Measurements from ENCODE around the gene TMEM72.

Gene TMEM72

DNA sequence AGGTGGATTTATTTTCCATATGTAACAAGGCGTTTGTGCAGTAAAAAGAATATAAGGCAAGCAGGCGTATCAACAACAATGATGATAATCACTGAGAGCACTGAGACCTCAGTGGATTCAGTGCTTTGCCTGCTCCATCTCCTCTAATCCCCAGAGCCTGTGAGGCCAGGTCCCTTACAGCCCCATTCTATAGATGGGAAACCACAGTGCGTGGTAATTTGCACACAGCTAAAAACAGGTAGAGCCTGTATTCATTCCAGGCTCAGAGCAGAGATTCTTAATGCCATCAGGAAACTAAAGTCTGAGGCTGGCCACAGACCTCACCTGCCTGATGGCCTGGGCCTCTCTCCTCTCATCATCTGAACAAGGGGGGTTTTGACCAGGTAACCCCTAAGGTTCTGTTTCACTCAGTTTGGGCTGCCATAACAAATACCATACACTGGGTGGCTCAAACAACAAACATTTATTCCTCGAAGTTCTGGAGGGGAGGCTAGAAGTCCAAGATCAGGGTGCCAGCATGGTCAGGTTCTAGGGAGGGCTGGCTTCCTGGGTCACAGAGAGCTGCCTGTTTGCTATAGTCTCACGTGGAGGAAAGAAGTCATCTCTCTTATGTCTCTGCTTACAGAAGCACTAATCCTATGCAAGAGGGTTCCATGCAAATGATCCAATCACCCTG lies 38.1 kb downstream of the TMEM72 start:
- DNase-seq (ENCODE audit: insufficient read length, low spot score) (no peak), FAIRE-seq (peak; percentile 60)

DNA sequence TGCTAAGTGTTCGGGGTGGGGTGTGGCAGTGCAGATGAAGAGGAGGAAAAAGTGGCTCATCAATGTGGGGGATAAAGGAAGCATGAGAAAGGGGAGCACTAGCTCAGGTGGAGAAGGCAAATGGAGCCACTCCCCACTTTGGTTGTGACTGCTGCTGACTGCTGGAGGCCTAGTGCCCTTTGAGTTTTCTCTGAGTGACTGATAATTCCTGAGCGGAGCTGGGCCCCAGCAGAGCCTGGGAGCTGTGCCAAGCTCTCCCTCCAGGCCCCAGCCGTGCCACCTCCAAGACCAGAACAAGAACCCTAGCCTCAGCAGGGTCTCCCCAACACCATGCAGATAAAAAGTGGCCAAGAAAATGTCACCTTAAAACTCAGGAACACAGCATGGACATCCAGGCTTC lies 38.8 kb downstream of the TMEM72 start:
- no peak for FAIRE-seq
- no peak for TF ChIP-seq PAX5 (IDR thresholded peaks at IDR 0.05; ENCODE audit: insufficient read depth, low read length, severe bottlenecking)
- TF ChIP-seq POLR2A (IDR thresholded peaks at IDR 0.05; ENCODE audit: low read depth, low read length) = no peak
- TF ChIP-seq TAF1 (IDR thresholded peaks at IDR 0.05; ENCODE audit: low read depth, low read length) = no peak

More for the DNA sequence above, 38.1 kb downstream of the TMEM72 start:
- TF ChIP-seq PAX5 (IDR thresholded peaks at IDR 0.05; ENCODE audit: insufficient read depth, low read length, severe bottlenecking) (no peak), POLR2A (IDR thresholded peaks at IDR 0.05; ENCODE audit: low read depth, low read length) (no peak), SPI1 (IDR thresholded peaks at IDR 0.05; ENCODE audit: low read depth, low read length) (no peak), POLR2AphosphoS5 (IDR thresholded peaks at IDR 0.05; ENCODE audit: low read depth, low read length) (no peak), TAF1 (IDR thresholded peaks at IDR 0.05; ENCODE audit: low read depth, low read length) (no peak)

DNA sequence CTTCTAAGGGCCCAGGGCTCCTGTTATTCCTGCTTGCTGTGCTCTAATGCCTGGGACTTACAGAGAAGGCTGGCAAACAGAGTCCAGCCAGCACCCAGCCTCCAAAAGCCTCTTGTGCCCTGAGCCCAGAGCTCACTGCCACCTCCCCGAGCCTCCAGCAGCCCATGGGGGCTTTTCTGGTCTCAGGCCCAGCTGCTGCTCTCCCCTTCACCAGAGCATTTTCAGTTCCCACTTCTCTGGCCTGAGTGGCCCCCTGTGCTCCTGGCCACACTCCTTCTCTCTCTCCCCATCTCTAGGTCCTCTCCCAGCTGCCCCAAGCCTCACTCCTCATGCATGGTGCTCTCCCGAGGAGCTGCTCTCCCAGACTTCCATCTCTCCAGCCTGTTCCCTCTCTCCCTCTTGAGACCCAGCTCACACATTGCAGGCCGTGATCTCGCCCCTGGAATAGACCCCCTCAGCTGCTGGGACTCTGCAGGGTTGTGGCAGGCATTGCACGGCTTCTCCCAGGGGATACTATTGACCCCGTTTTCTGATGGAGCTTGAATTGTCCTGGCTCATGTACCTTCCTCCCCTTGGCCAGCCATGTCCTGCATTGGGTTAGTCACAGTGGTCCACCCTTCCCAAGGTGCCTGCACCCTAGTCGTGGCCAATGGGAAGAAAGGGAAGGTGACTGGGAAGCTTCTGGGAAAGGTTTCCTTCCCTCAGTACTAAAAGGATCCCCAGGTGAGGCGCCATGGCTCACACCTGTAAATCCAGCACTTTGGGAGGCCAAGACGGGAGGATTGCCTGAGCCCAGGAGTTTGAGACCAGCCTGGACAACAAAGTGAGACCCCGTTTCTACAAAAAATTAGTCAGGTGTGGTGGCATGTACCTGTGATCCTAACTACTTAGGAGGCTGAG lies 39.4 kb downstream of the TMEM72 start:
- DNase-seq (ENCODE audit: insufficient read length, low spot score) (no peak), FAIRE-seq (no peak)
- no peak for TF ChIP-seq TAF1 (IDR thresholded peaks at IDR 0.05; ENCODE audit: low read depth, low read length)
- TF ChIP-seq SPI1 (IDR thresholded peaks at IDR 0.05; ENCODE audit: low read depth, low read length) = peak; percentile 81

More for the DNA sequence above, 38.8 kb downstream of the TMEM72 start:
- DNase-seq (ENCODE audit: insufficient read length, low spot score) = no peak

DNA sequence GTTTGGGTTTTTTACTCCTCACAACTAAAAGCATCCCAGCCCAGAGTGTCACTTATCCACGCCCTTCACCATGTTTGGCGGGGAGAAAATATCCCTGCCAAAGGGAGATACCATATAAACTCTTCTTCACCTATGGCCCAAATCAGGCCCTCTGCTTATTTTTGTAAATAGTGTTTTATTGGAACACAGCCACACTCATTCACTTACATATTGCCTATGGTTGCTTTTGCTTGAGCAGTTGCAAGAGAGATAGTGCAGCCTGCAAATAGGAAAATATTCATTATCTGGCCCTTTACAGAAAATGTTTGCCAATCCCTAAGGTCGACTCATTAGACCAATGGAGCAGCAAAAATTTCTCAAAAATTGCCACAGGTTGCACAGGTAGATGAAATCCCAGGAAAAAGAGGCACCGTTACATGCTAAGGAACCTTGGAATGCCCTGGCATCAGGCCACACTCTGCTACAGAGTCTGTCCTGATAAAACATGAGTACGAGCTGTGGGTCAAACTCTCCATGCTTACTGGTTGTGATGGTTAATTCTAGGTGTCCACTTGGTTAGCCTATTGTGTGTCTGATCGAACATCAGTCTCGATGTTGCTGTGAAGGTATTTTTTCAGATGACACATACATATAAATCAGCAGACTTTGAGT lies 40.6 kb downstream of the TMEM72 start:
- TF ChIP-seq TAF1 (IDR thresholded peaks at IDR 0.05; ENCODE audit: low read depth, low read length) (no peak), POU2F2 (IDR thresholded peaks at IDR 0.05; ENCODE audit: low read depth, low read length) (no peak), PAX5 (IDR thresholded peaks at IDR 0.05; ENCODE audit: insufficient read depth, low read length, severe bottlenecking) (no peak), POLR2A (IDR thresholded peaks at IDR 0.05; ENCODE audit: low read depth, low read length) (no peak), SPI1 (IDR thresholded peaks at IDR 0.05; ENCODE audit: low read depth, low read length) (no peak), POLR2AphosphoS5 (IDR thresholded peaks at IDR 0.05; ENCODE audit: low read depth, low read length) (no peak)
- DNase-seq (ENCODE audit: insufficient read length, low spot score) (no peak), FAIRE-seq (no peak)

DNA sequence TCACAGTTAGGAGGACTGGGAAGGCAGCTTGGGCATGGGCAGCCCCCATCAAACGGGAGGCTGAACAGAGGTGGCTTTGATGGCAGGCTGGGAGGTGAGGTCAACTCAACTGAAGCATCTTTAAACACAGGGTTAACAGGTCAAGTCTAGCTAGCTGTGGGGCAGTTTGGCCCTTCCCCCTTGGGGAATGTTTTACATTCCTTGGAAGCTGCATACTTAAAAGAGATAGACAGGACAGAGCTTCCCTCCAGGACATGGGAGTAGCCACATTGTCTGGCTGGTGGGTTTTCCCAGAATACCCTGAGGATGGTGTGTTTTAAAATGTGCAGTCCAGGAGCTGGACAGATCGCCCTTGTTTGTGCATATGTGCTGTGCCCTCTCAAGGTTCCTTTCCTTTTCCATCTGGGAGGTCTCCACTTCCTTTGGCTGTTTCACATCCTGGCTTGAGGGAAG lies 41.7 kb downstream of the TMEM72 start:
- DNase-seq (ENCODE audit: insufficient read length, low spot score) (no peak), FAIRE-seq (no peak)
- TF ChIP-seq SPI1 (IDR thresholded peaks at IDR 0.05; ENCODE audit: low read depth, low read length) = no peak
- no peak for TF ChIP-seq POU2F2 (IDR thresholded peaks at IDR 0.05; ENCODE audit: low read depth, low read length)
- no peak for TF ChIP-seq PAX5 (IDR thresholded peaks at IDR 0.05; ENCODE audit: insufficient read depth, low read length, severe bottlenecking)
- TF ChIP-seq POLR2A (IDR thresholded peaks at IDR 0.05; ENCODE audit: low read depth, low read length) = no peak
- no peak for TF ChIP-seq POLR2AphosphoS5 (IDR thresholded peaks at IDR 0.05; ENCODE audit: low read depth, low read length)
- TF ChIP-seq TAF1 (IDR thresholded peaks at IDR 0.05; ENCODE audit: low read depth, low read length) = no peak

DNA sequence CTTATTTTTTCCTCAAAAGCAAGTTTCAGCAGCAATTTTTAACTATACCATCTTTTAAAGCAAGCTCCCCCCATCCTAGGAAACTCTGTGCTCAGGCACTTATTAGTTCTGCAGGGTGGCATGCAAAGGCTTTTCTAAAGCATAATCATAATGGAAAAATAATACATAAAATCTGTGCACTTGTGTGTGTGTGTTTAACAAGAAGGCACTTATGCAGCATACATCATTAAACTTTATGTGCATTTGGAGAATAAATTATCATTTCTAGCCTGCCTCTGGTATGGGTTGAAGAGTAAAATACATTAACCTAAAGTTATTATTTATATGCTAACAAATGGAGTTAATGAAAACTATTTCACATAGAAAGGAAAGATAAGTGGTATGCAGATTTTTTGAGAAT lies 42.9 kb downstream of the TMEM72 start:
- FAIRE-seq (no peak), DNase-seq (ENCODE audit: insufficient read length, low spot score) (no peak)
- TF ChIP-seq PAX5 (IDR thresholded peaks at IDR 0.05; ENCODE audit: insufficient read depth, low read length, severe bottlenecking) (no peak), POLR2A (IDR thresholded peaks at IDR 0.05; ENCODE audit: low read depth, low read length) (no peak), POU2F2 (IDR thresholded peaks at IDR 0.05; ENCODE audit: low read depth, low read length) (no peak), POLR2AphosphoS5 (IDR thresholded peaks at IDR 0.05; ENCODE audit: low read depth, low read length) (no peak), SPI1 (IDR thresholded peaks at IDR 0.05; ENCODE audit: low read depth, low read length) (no peak), TAF1 (IDR thresholded peaks at IDR 0.05; ENCODE audit: low read depth, low read length) (no peak)

DNA sequence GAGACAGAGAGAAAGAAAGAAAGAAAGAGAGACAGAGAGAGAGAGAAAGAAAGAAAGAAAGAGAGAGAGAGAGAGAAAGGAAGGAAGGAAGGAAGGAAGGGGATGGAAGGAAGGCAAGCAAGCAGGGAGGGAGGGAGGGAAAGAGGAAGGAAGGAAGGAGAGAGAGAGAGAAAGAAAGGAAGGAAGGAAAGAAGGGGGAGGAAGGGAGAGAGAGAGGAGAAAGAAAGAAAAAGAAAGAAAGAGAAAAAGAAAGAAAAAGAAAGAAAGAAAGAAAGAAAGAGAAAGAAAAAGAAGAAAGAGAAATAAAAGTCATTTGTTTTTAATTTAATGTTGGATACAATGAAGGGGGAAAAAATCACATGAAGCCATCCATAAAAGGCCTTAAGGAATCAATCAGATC lies 43.8 kb downstream of the TMEM72 start:
- DNase-seq (ENCODE audit: insufficient read length, low spot score) (no peak), FAIRE-seq (no peak)
- TF ChIP-seq TAF1 (IDR thresholded peaks at IDR 0.05; ENCODE audit: low read depth, low read length) = no peak
- TF ChIP-seq PAX5 (IDR thresholded peaks at IDR 0.05; ENCODE audit: insufficient read depth, low read length, severe bottlenecking) = no peak
- TF ChIP-seq POU2F2 (IDR thresholded peaks at IDR 0.05; ENCODE audit: low read depth, low read length) = no peak
- TF ChIP-seq SPI1 (IDR thresholded peaks at IDR 0.05; ENCODE audit: low read depth, low read length) = no peak
- no peak for TF ChIP-seq POLR2A (IDR thresholded peaks at IDR 0.05; ENCODE audit: low read depth, low read length)
- TF ChIP-seq POLR2AphosphoS5 (IDR thresholded peaks at IDR 0.05; ENCODE audit: low read depth, low read length) = no peak

DNA sequence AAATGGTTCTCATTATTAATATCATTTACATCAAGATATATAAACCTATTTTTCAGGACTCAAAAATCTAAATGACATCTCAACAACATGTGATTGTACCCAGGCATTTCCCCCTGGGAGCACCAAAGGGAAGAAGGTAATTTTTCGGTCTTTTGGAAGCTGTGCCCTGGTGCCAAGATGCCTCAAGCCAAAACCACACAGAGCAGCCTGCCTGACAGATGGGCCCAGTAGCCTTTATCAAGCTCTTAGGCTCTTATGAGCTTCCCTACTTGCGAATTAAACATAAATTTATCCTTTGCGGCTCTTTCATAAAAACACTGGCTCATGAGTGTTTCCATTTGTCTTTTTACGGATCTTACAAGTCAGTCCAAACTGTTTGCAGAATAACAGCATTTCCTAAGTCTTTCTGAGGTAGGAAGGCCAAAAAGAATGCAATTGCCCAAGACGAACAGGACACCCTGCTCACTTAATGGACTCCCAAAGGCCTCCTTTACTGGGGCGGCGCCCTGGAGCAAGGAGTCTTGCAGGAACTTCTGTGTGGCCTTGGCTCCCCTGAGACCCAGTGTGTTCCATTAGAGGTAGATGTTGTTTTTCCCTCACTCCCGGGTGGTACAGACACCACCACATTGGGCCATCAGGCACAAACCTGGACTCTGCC lies 44.4 kb downstream of the TMEM72 start:
- TF ChIP-seq POLR2AphosphoS5 (IDR thresholded peaks at IDR 0.05; ENCODE audit: low read depth, low read length) (no peak), POU2F2 (IDR thresholded peaks at IDR 0.05; ENCODE audit: low read depth, low read length) (no peak), PAX5 (IDR thresholded peaks at IDR 0.05; ENCODE audit: insufficient read depth, low read length, severe bottlenecking) (no peak), TAF1 (IDR thresholded peaks at IDR 0.05; ENCODE audit: low read depth, low read length) (no peak)
- FAIRE-seq = no peak
- DNase-seq (ENCODE audit: insufficient read length, low spot score) = no peak

DNA sequence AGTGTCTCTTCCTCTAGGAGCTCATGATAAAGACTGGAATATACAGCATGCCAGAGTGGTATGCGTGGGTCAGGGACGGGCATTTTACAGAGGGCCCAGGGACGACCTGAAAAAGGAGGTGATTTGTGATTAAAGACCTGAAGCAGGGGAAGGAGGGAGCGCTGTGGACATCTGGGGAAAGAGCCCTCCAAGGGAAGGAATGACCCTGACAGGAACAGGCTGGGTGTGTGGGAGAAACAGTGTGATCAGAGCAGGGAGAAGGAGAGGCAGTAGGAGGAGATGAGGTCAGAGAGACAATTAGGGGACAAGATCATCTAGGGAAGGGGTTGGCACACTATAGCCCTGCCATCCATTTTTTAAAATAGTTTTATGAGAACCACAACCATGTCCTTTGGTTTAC lies 45.1 kb downstream of the TMEM72 start:
- no peak for FAIRE-seq
- DNase-seq (ENCODE audit: insufficient read length, low spot score) = no peak
- TF ChIP-seq PAX5 (IDR thresholded peaks at IDR 0.05; ENCODE audit: insufficient read depth, low read length, severe bottlenecking) (no peak), POLR2A (IDR thresholded peaks at IDR 0.05; ENCODE audit: low read depth, low read length) (no peak), POLR2AphosphoS5 (IDR thresholded peaks at IDR 0.05; ENCODE audit: low read depth, low read length) (no peak), POU2F2 (IDR thresholded peaks at IDR 0.05; ENCODE audit: low read depth, low read length) (no peak), SPI1 (IDR thresholded peaks at IDR 0.05; ENCODE audit: low read depth, low read length) (no peak)

Data from GM12891 (cell line).